AG04450 (cell line): Measurements from ENCODE around the gene SLC35F4. TPM values are rescaled to one million over a fixed set of nuclear protein-coding genes. Genes with fewer than 3 reads are reported as not detected.

Source experiments
- CTCF ChIA-PET: fragments of 300-600, 350-600 bp; formaldehyde crosslinking; extraction: SDS; loops from one replicate; lab custom pipeline; 2022; ENCODE audit warnings: antibody characterized with exemption, inconsistent platforms; lab: Charles Lee
- POLR2A ChIA-PET: fragments of 350-600 bp; formaldehyde crosslinking; extraction: SDS; loops from one replicate; lab custom pipeline; 2021; ENCODE audit warnings: antibody characterized with exemption, inconsistent platforms; lab: Yijun Ruan, JAX
- DNase-seq: peaks from one replicate; pipeline ENCODE4 v3.0.0-alpha.2; 2011; ENCODE audit warnings: low read depth, low spot score
- H3K27ac ChIP-seq: one replicate; pipeline ENCODE4 v1.5.1; 2012; ENCODE audit warnings: low read depth, low read length, control low read depth
- H3K27me3 ChIP-seq: one replicate; pipeline ENCODE4 v1.6.0; 2012; ENCODE audit warnings: low read length; ENCODE audit not compliant: control insufficient read depth, insufficient read depth
- H3K4me3 ChIP-seq: 2 replicates; pipeline ENCODE4 v1.5.1; 2011; ENCODE audit warnings: mild to moderate bottlenecking, low read depth, low read length, control low read depth
- H3K9me3 ChIP-seq: 2 replicates; pipeline ENCODE4 v1.5.1; 2012; ENCODE audit warnings: low read length; ENCODE audit not compliant: control insufficient read depth, insufficient read depth
- polyA plus RNA-seq: library from polyadenylated mRNA; depleted of rRNA; stranded (reverse); fragments of >200 nt; gene quantifications from 2 replicates; pipeline ENCODE4 v1.2.3, GENCODE V29; 2011
- TF ChIP-seq, protein P1 (sequence below): IDR thresholded peaks from 2 replicates; pipeline ENCODE4 v1.5.1; 2011; ENCODE audit warnings: low read depth, low read length, control low read depth, inconsistent platforms

The SLC35F4 gene
- polyA plus RNA-seq, 1 experiment = not detected

- DNase-seq = no peak
- no peaks in the 10 kb centered on the region for H3K9me3 ChIP-seq
- ChIA-PET CTCF (no interaction called here), POLR2A (no interaction called here)
- TF ChIP-seq, protein P1, sequence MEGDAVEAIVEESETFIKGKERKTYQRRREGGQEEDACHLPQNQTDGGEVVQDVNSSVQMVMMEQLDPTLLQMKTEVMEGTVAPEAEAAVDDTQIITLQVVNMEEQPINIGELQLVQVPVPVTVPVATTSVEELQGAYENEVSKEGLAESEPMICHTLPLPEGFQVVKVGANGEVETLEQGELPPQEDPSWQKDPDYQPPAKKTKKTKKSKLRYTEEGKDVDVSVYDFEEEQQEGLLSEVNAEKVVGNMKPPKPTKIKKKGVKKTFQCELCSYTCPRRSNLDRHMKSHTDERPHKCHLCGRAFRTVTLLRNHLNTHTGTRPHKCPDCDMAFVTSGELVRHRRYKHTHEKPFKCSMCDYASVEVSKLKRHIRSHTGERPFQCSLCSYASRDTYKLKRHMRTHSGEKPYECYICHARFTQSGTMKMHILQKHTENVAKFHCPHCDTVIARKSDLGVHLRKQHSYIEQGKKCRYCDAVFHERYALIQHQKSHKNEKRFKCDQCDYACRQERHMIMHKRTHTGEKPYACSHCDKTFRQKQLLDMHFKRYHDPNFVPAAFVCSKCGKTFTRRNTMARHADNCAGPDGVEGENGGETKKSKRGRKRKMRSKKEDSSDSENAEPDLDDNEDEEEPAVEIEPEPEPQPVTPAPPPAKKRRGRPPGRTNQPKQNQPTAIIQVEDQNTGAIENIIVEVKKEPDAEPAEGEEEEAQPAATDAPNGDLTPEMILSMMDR = no peak
- H3K27me3 ChIP-seq = no peaks in the 10 kb centered on the region
- no peak overlapping the region for H3K27ac ChIP-seq
- no peak overlapping the region for H3K4me3 ChIP-seq
Measured at GRCh38 chr14:57835766-57836165, 30.1 kb downstream of the SLC35F4 start.

GRCh38 chr14:57834961-57835360 is 30.9 kb downstream of the SLC35F4 start:
- CTCF ChIA-PET = no interaction called here
- Histone ChIP-seq H3K4me3 (no peak overlapping the region), H3K9me3 (no peaks in the 10 kb centered on the region), H3K27ac (no peak overlapping the region), H3K27me3 (no peaks in the 10 kb centered on the region)
- no peak for DNase-seq
- POLR2A ChIA-PET = no interaction called here
- TF ChIP-seq, protein P1 = no peak

- TF ChIP-seq, protein P1 = no peak
- H3K27ac ChIP-seq = no peak overlapping the region
- ChIA-PET CTCF (no interaction called here), POLR2A (no interaction called here)
- H3K9me3 ChIP-seq = no peaks in the 10 kb centered on the region
- H3K4me3 ChIP-seq = no peak overlapping the region
- DNase-seq = no peak
- no peaks in the 10 kb centered on the region for H3K27me3 ChIP-seq
Measured at GRCh38 chr14:57834001-57834598, 31.8 kb downstream of the SLC35F4 start.

GRCh38 chr14:57833323-57833722 is 32.6 kb downstream of the SLC35F4 start:
- ChIA-PET CTCF (no interaction called here), POLR2A (no interaction called here)
- H3K4me3 ChIP-seq = no peak overlapping the region
- TF ChIP-seq, protein P1 = no peak
- H3K27ac ChIP-seq = no peak overlapping the region
- no peaks in the 10 kb centered on the region for H3K9me3 ChIP-seq
- peak; percentile 62 for DNase-seq
- no peaks in the 10 kb centered on the region for H3K27me3 ChIP-seq

GRCh38 chr14:57831981-57832380 is 33.9 kb downstream of the SLC35F4 start:
- POLR2A ChIA-PET = no interaction called here
- Histone ChIP-seq H3K27me3 (no peaks in the 10 kb centered on the region), H3K27ac (no peak overlapping the region), H3K4me3 (no peak overlapping the region), H3K9me3 (no peaks in the 10 kb centered on the region)
- DNase-seq = no peak
- CTCF ChIA-PET = no interaction called here
- TF ChIP-seq, protein P1 = no peak
